H1 (cell line): ENCODE measurements around the gene RAB43. TPM values are rescaled to one million over a fixed set of nuclear protein-coding genes. Genes with fewer than 3 reads are reported as not detected.
A peak's percentile ranks its signal among the peaks of the same experiment; 100 is the strongest.

ENCODE experiments used
- CTCF ChIA-PET: fragments of 300-600 bp; sonication (Branson Sonifier 250); formaldehyde crosslinking; loops from one replicate; lab custom pipeline; 2021; ENCODE audit not compliant: partially characterized antibody; lab: Charles Lee
- POLR2A ChIA-PET: fragments of 300-600 bp; sonication (Branson Sonifier 250); formaldehyde crosslinking; loops from one replicate; lab custom pipeline; 2021; ENCODE audit warnings: inconsistent platforms; ENCODE audit not compliant: partially characterized antibody; lab: Charles Lee
- DNase-seq, 2 experiments: peaks; one replicate each; pipeline versions ENCODE4 v3.0.0 to v3.0.0-alpha.2; 2010 to 2022; ENCODE audit warnings: low spot score in 2 of 2, low read depth in 1 of 2, mixed read lengths in 1 of 2
- FAIRE-seq: peaks from 2 replicates; lab custom pipeline; 2011; peaks lifted over from hg19 to GRCh38; lab: Jason Lieb, UNC
- H2AFZ ChIP-seq: 2 replicates; pipeline ENCODE4 v1.8.1; 2012; ENCODE audit warnings: low read length, inconsistent platforms
- H2AK5ac ChIP-seq: 2 replicates; pipeline ENCODE4 v1.6.1; 2013; ENCODE audit warnings: low read depth, low read length
- H2BK120ac ChIP-seq: replicated peaks from 2 replicates; pipeline ENCODE3; 2013; ENCODE audit warnings: low read depth, low read length, inconsistent platforms
- H2BK12ac ChIP-seq: 2 replicates; pipeline ENCODE4 v1.6.1; 2013; ENCODE audit warnings: low read depth, low read length
- H2BK15ac ChIP-seq: 2 replicates; pipeline ENCODE4 v1.6.1; 2013; ENCODE audit warnings: low read length
- H2BK20ac ChIP-seq: 2 replicates; pipeline ENCODE4 v1.6.1; 2013; ENCODE audit warnings: low read length
- H2BK5ac ChIP-seq: 2 replicates; pipeline ENCODE4 v1.6.1; 2013; ENCODE audit warnings: low read depth, low read length
- H3K14ac ChIP-seq: 2 replicates; pipeline ENCODE4 v1.6.1; 2013; ENCODE audit warnings: inconsistent platforms; ENCODE audit not compliant: insufficient read length
- H3K18ac ChIP-seq: 2 replicates; pipeline ENCODE4 v1.6.1; 2013; ENCODE audit warnings: low read length; ENCODE audit errors: extremely low read depth
- H3K23ac ChIP-seq: 2 replicates; pipeline ENCODE4 v1.6.1; 2013; ENCODE audit warnings: inconsistent platforms; ENCODE audit not compliant: insufficient read length
- H3K23me2 ChIP-seq: 2 replicates; pipeline ENCODE4 v1.6.1; 2013; ENCODE audit warnings: low read depth, low read length
- H3K27ac ChIP-seq: 2 replicates; pipeline ENCODE4 v1.6.1; 2011; ENCODE audit warnings: low read depth, low read length, inconsistent platforms
- H3K27me3 ChIP-seq, 4 experiments: replicated peaks in 1 of 4; 1 replicate in 1 of 4; 2 replicates in 3 of 4; pipeline versions ENCODE4 v1.6.1 to v1.8.1; 2011 to 2013; ENCODE audit warnings: low read length in 3 of 4, mild to moderate bottlenecking in 3 of 4, inconsistent platforms in 2 of 4, mixed read lengths in 2 of 4, moderate library complexity in 1 of 4; ENCODE audit not compliant: control insufficient read depth in 3 of 4, insufficient read depth in 3 of 4; ENCODE audit errors: extremely low read depth in 1 of 4
- H3K36me3 ChIP-seq, 4 experiments: 2 replicates each; pipeline versions ENCODE4 v1.6.1 to v1.8.1; 2011 to 2013; ENCODE audit warnings: mild to moderate bottlenecking in 4 of 4, low read length in 3 of 4, moderate library complexity in 2 of 4, control low read depth in 1 of 4, inconsistent platforms in 1 of 4; ENCODE audit not compliant: insufficient read depth in 4 of 4, control insufficient read depth in 2 of 4
- H3K4ac ChIP-seq: replicated peaks from 2 replicates; pipeline ENCODE3; 2013; ENCODE audit warnings: low read length, low read depth, mixed read lengths, inconsistent platforms; ENCODE audit not compliant: insufficient read length
- H3K4me1 ChIP-seq, 4 experiments: replicated peaks in 1 of 4; 1 replicate in 1 of 4; 2 replicates in 3 of 4; pipeline versions ENCODE4 v1.6.1 to v1.8.1; 2011 to 2013; ENCODE audit warnings: low read length in 3 of 4, inconsistent platforms in 2 of 4, mixed read lengths in 1 of 4; ENCODE audit not compliant: insufficient read depth in 4 of 4, control insufficient read depth in 3 of 4
- H3K4me2 ChIP-seq, 2 experiments: 2 replicates each; pipeline versions ENCODE4 v1.6.1 to v1.8.1; 2011 to 2013; ENCODE audit warnings: low read depth in 2 of 2, low read length in 2 of 2, control low read depth in 1 of 2, inconsistent platforms in 1 of 2, mild to moderate bottlenecking in 1 of 2; ENCODE audit not compliant: insufficient read depth in 1 of 2
- H3K4me3 ChIP-seq, 4 experiments: fragments of 200-600, 300-600 bp in 1 of 4; sonication (generic), shearing (Covaris generic), sonication (Bioruptor Twin) in 1 of 4; 2 replicates each; pipeline versions ENCODE4 v1.5.1 to v1.8.1; 2011 to 2016; ENCODE audit warnings: low read length in 4 of 4, low read depth in 3 of 4, control low read depth in 2 of 4, inconsistent platforms in 2 of 4, mild to moderate bottlenecking in 2 of 4, mixed read lengths in 1 of 4, moderate library complexity in 1 of 4; ENCODE audit not compliant: insufficient read depth in 2 of 4; ENCODE audit errors: extremely low read depth in 1 of 4
- H3K56ac ChIP-seq: replicated peaks from 2 replicates; pipeline ENCODE3; 2013; ENCODE audit warnings: low read depth, mild to moderate bottlenecking, mixed read lengths, low read length, inconsistent platforms; ENCODE audit not compliant: insufficient read length
- H3K79me1 ChIP-seq: 2 replicates; pipeline ENCODE4 v1.6.1; 2013; ENCODE audit warnings: low read depth, low read length, control low read depth
- H3K79me2 ChIP-seq, 2 experiments: 2 replicates each; pipeline versions ENCODE4 v1.6.1 to v1.8.1; 2012 to 2013; ENCODE audit warnings: low read length in 2 of 2, mild to moderate bottlenecking in 2 of 2, inconsistent platforms in 1 of 2; ENCODE audit not compliant: insufficient read depth in 2 of 2, control insufficient read depth in 1 of 2
- H3K9ac ChIP-seq, 4 experiments: replicated peaks in 1 of 4; 1 replicate in 1 of 4; 2 replicates in 3 of 4; pipeline versions ENCODE4 v1.6.1 to v1.8.1; 2011 to 2013; ENCODE audit warnings: low read depth in 3 of 4, low read length in 3 of 4, control low read depth in 2 of 4, mild to moderate bottlenecking in 2 of 4, moderate library complexity in 2 of 4, inconsistent platforms in 1 of 4; ENCODE audit errors: extremely low read depth in 1 of 4
- H3K9me3 ChIP-seq, 2 experiments: 2 replicates each; pipeline versions ENCODE4 v1.6.1 to v1.8.1; 2012 to 2013; ENCODE audit warnings: mild to moderate bottlenecking in 2 of 2, moderate library complexity in 2 of 2, control low read depth in 1 of 2, inconsistent platforms in 1 of 2, low read depth in 1 of 2, low read length in 1 of 2, mixed read lengths in 1 of 2; ENCODE audit not compliant: insufficient read depth in 2 of 2
- H4K20me1 ChIP-seq, 2 experiments: replicated peaks in 1 of 2; 2 replicates each; pipeline versions ENCODE3 to v1.8.1; 2011 to 2013; ENCODE audit warnings: inconsistent platforms in 2 of 2, low read length in 2 of 2, mild to moderate bottlenecking in 1 of 2; ENCODE audit not compliant: insufficient read depth in 2 of 2, control insufficient read depth in 1 of 2
- H4K5ac ChIP-seq: 2 replicates; pipeline ENCODE4 v1.6.1; 2013; ENCODE audit warnings: low read length, low read depth, mixed read lengths, inconsistent platforms; ENCODE audit not compliant: insufficient read length
- H4K8ac ChIP-seq: 2 replicates; pipeline ENCODE4 v1.8.0; 2013; ENCODE audit warnings: mild to moderate bottlenecking, moderate library complexity, low read length, inconsistent platforms; ENCODE audit not compliant: insufficient read depth; ENCODE audit errors: extremely low read depth
- H4K91ac ChIP-seq: replicated peaks from 2 replicates; pipeline ENCODE3; 2013; ENCODE audit warnings: low read length, mixed read lengths, inconsistent platforms; ENCODE audit not compliant: insufficient read length
- ASH2L ChIP-seq: fragments of 200-600, 300-600 bp; sonication (generic); IDR thresholded peaks from one replicate; pipeline ENCODE4 v1.7.1; 2017; ENCODE audit warnings: low read length
- ATF3 ChIP-seq: IDR thresholded peaks from 2 replicates; pipeline ENCODE4 v1.6.1; 2011; ENCODE audit warnings: low read depth, mild to moderate bottlenecking, low read length; ENCODE audit not compliant: insufficient read depth
- CHD1 ChIP-seq: IDR thresholded peaks from 2 replicates; pipeline ENCODE4 v1.6.1; 2012; ENCODE audit warnings: low read depth, low read length, improper control_type of control experiment
- FOSL1 ChIP-seq: IDR thresholded peaks from 2 replicates; pipeline ENCODE4 v1.6.1; 2011; ENCODE audit warnings: mild to moderate bottlenecking, low read depth, low read length, moderate library complexity; ENCODE audit not compliant: insufficient read depth
- RXRA ChIP-seq: IDR thresholded peaks from 2 replicates; pipeline ENCODE4 v1.6.1; 2011; ENCODE audit warnings: low read depth, mild to moderate bottlenecking, low read length, moderate library complexity; ENCODE audit not compliant: insufficient read depth
- SUZ12 ChIP-seq: fragments of 200-600 bp; sonication (generic); IDR thresholded peaks from 2 replicates; pipeline ENCODE4 v1.6.1; 2012; ENCODE audit warnings: mild to moderate bottlenecking, inconsistent platforms, low read length, moderate library complexity, mixed read lengths
- TAF7 ChIP-seq: optimal IDR thresholded peaks from 2 replicates; pipeline ENCODE3; 2011; ENCODE audit warnings: low read depth, mild to moderate bottlenecking, inconsistent platforms, low read length, moderate library complexity, borderline replicate concordance
- TCF12 ChIP-seq: IDR thresholded peaks from 2 replicates; pipeline ENCODE4 v1.6.1; 2011; ENCODE audit warnings: low read depth, mild to moderate bottlenecking, low read length
- YY1 ChIP-seq: IDR thresholded peaks from 2 replicates; pipeline ENCODE4 v1.6.1; 2011; ENCODE audit warnings: low read depth, mild to moderate bottlenecking, low read length
- WGBS, 2 experiments: shearing (Covaris generic) in 1 of 2; methylation state at CpG; one replicate each; pipeline versions ENCODE4 v1.1.6 to v1.1.7; 2013 to 2015; ENCODE audit warnings: low lambda C conversion rate in 2 of 2, mixed read lengths in 2 of 2, inconsistent platforms in 1 of 2, low coverage in 1 of 2, missing lambda C conversion rate in 1 of 2; ENCODE audit not compliant: insufficient replicate concordance in 2 of 2, insufficient coverage in 1 of 2, insufficient read length in 1 of 2; ENCODE audit errors: extremely low coverage in 1 of 2, missing lambda C conversion rate in 1 of 2; 5-methylcytosine and 5-hydroxymethylcytosine counted together
- polyA plus RNA-seq, 7 experiments: library from polyadenylated mRNA; depleted of rRNA in 3 of 7; stranded (reverse) in 5 of 7; unstranded in 2 of 7; fragments of >200 nt in 5 of 7; fragments of 200-250 nt in 2 of 7; gene quantifications; 1 replicate in 5 of 7; 2 replicates in 1 of 7; 4 replicates in 1 of 7; pipeline versions ENCODE4 v1.2.1 to v1.2.3, GENCODE V29; 2011 to 2013; ENCODE audit warnings: missing spikeins in 2 of 7, mixed read lengths in 2 of 7
- total RNA-seq: library from RNA; stranded (reverse); fragmentation: NEBNext Ultra II Directional; extraction: Animal tissue kit (Norgen Biotek cat#: 25700); gene quantifications from 2 replicates; pipeline ENCODE4 v1.2.1, GENCODE V29; 2021

RAB43 gene
- total and polyA plus RNA-seq, 2 of the 8 experiments (the other 6 are each of a cell fraction or from before 2014, with no cell fraction given) = 13.1 to 19.4 TPM

GRCh38 chr3:129118745-129119144, 2.9 kb downstream of the RAB43 start:
- DNase-seq (no peak), FAIRE-seq (no peak)
- peak overlapping the region; percentile 29; the same call in 1 of the 2 replicates for H2AK5ac ChIP-seq
- H3K23me2 ChIP-seq = peaks cover 12% of the 10 kb centered on the region
- H3K36me3 ChIP-seq = peaks cover 0 to 3% (median 3%) of the 10 kb centered on the region in 4 experiments; a peak in 1 of 8 replicates
- H2BK5ac ChIP-seq = no peak overlapping the region; the same call in 1 of the 2 replicates
- CTCF ChIA-PET = interaction anchor here (0.5 to 3.1 kb wide), 9 partner anchors 12 to 374 kb away, joined by 3 to 13 read pairs (median 4); no protein-coding TSS in a partner anchor
- no peak overlapping the region for H4K91ac ChIP-seq
- no peak overlapping the region for H3K14ac ChIP-seq
- no peak overlapping the region for H2AFZ ChIP-seq
- WGBS, 2 experiments = 86% methylated on average over 5 of the region's 5 CpGs; no CpG with 5 or more reads in 1 of the 2 experiments
- POLR2A ChIA-PET = interaction anchor here (0.9 to 3.0 kb wide), 11 partner anchors 11 to 187 kb away, joined by 3 to 9 read pairs (median 4); partner anchors contain the start of gene CNBP
- H4K5ac ChIP-seq = no peak overlapping the region
- H3K4me2 ChIP-seq = peak overlapping the region; percentile 89 to 98; a peak in 2 of 4 replicates
- H3K23ac ChIP-seq = no peak overlapping the region
- peaks cover 13 to 26% (median 23%) of the 10 kb centered on the region in 4 experiments for H3K4me1 ChIP-seq
- H3K79me1 ChIP-seq = peaks cover 8% of the 10 kb centered on the region
- no peak overlapping the region for H3K4ac ChIP-seq
- no peak overlapping the region for H2BK15ac ChIP-seq
- H3K9ac ChIP-seq = peak overlapping the region in 1 of 4 experiments; percentile 16; a peak in 2 of 7 replicates
- no peak overlapping the region for H3K56ac ChIP-seq
- no peaks in the 10 kb centered on the region for H3K27me3 ChIP-seq
- no peak overlapping the region for H2BK120ac ChIP-seq
- H2BK20ac ChIP-seq = no peak overlapping the region
- peaks cover 9 to 51% of the 10 kb centered on the region in 2 experiments for H3K79me2 ChIP-seq
- peak overlapping the region in 1 of 4 experiments; percentile 68; a peak in 1 of 8 replicates for H3K4me3 ChIP-seq
- no peaks in the 10 kb centered on the region for H3K9me3 ChIP-seq
- no peak overlapping the region; the same call in 1 of the 2 replicates for H3K18ac ChIP-seq
- peak overlapping the region; percentile 58 for H3K27ac ChIP-seq
- no peak overlapping the region for H4K8ac ChIP-seq
- no peaks in the 10 kb centered on the region for H4K20me1 ChIP-seq
- peak overlapping the region; percentile 99; the same call in 1 of the 2 replicates for H2BK12ac ChIP-seq
- TF ChIP-seq FOSL1 (no peak), ASH2L (no peak), TCF12 (no peak), SUZ12 (no peak), TAF7 (no peak), RXRA (no peak), ATF3 (no peak), YY1 (no peak), CHD1 (no peak)
- TF ChIP-seq, all 59 proteins: peak for 0
